Endothelial cell of umbilical vein (primary cell): ENCODE results near the gene ARPC1B. TPM values are rescaled to one million over a fixed set of nuclear protein-coding genes. Genes with fewer than 3 reads are reported as not detected.
"Not testable (repeated sequence)": the region's sequence is repeated elsewhere in the genome, so short reads cannot be mapped to it uniquely, and the experiment has no call there.

Source experiments
- BruUV-seq: library from RNA; stranded (reverse); fragments of 400-500 nt; replicated peaks from 2 replicates; lab custom pipeline; 2021; lab: Mats Ljungman, UMichigan
- CTCF ChIA-PET: fragments of 300-600, 350-600 bp; sonication (Branson Sonifier 250); formaldehyde crosslinking; loops from one replicate; lab custom pipeline; 2021; ENCODE audit warnings: antibody characterized with exemption, inconsistent platforms; lab: Charles Lee
- POLR2A ChIA-PET: fragments of 300-600, 350-600 bp; sonication (Branson Sonifier 250); formaldehyde crosslinking; loops from one replicate; lab custom pipeline; 2021; ENCODE audit warnings: antibody characterized with exemption, inconsistent platforms; lab: Charles Lee
- DNase-seq: peaks from one replicate; pipeline ENCODE4 v3.0.0-alpha.2; 2011; ENCODE audit warnings: low read depth, low spot score
- FAIRE-seq: peaks from 2 replicates; lab custom pipeline; 2011; peaks lifted over from hg19 to GRCh38; lab: Jason Lieb, UNC
- H2AFZ ChIP-seq: 2 replicates; pipeline ENCODE4 v1.6.0; 2012; ENCODE audit warnings: low read depth, low read length, control low read depth, inconsistent platforms
- H3K27ac ChIP-seq: 2 replicates; pipeline ENCODE4 v1.5.1; 2011; ENCODE audit warnings: low read depth, mild to moderate bottlenecking, control low read depth, low read length, moderate library complexity; ENCODE audit not compliant: insufficient read depth
- H3K27me3 ChIP-seq, 2 experiments: 2 replicates each; pipeline versions ENCODE4 v1.6.0 to v1.6.1; 2011; ENCODE audit warnings: low read length in 2 of 2, mixed read lengths in 1 of 2; ENCODE audit not compliant: control insufficient read depth in 2 of 2, insufficient read depth in 2 of 2
- H3K36me3 ChIP-seq, 2 experiments: 2 replicates in 1 of 2; 3 replicates in 1 of 2; pipeline ENCODE4 v1.5.1; 2011; ENCODE audit warnings: low read length in 2 of 2, mild to moderate bottlenecking in 1 of 2, moderate library complexity in 1 of 2; ENCODE audit not compliant: control insufficient read depth in 2 of 2, insufficient read depth in 2 of 2; ENCODE audit errors: extremely low read depth in 1 of 2
- H3K4me1 ChIP-seq: 3 replicates; pipeline ENCODE4 v1.5.1; 2011; ENCODE audit warnings: mild to moderate bottlenecking, low read length; ENCODE audit not compliant: control insufficient read depth, insufficient read depth; ENCODE audit errors: extremely low read depth
- H3K4me2 ChIP-seq: 2 replicates; pipeline ENCODE4 v1.6.1; 2011; ENCODE audit warnings: low read length, control low read depth, mixed read lengths; ENCODE audit not compliant: insufficient read depth
- H3K4me3 ChIP-seq, 3 experiments: fragments of 200-600 bp in 1 of 3; sonication (generic), shearing (Covaris generic) in 1 of 3; replicated peaks in 1 of 3; 2 replicates each; pipeline ENCODE4 v1.5.1; 2011 to 2016; ENCODE audit warnings: control low read depth in 3 of 3, low read length in 3 of 3, mild to moderate bottlenecking in 2 of 3, inconsistent platforms in 1 of 3, low read depth in 1 of 3, moderate library complexity in 1 of 3; ENCODE audit not compliant: insufficient read depth in 1 of 3
- H3K79me2 ChIP-seq: 2 replicates; pipeline ENCODE4 v1.6.0; 2012; ENCODE audit warnings: low read length, inconsistent platforms; ENCODE audit not compliant: control insufficient read depth, insufficient read depth
- H3K9ac ChIP-seq: replicated peaks from 2 replicates; pipeline ENCODE3; 2011; ENCODE audit warnings: low read length, control low read depth; ENCODE audit not compliant: insufficient read depth; ENCODE audit errors: extremely low read depth
- H3K9me1 ChIP-seq: replicated peaks from 3 replicates; pipeline ENCODE4 v1.6.0; 2011; ENCODE audit warnings: mild to moderate bottlenecking, low read length; ENCODE audit not compliant: control insufficient read depth, insufficient read depth; ENCODE audit errors: extremely low read depth
- H3K9me3 ChIP-seq: replicated peaks from 2 replicates; pipeline ENCODE4 v1.5.1; 2012; ENCODE audit warnings: low read length, inconsistent platforms; ENCODE audit not compliant: control insufficient read depth, insufficient read depth
- H4K20me1 ChIP-seq: replicated peaks from 2 replicates; pipeline ENCODE3; 2011; ENCODE audit warnings: mild to moderate bottlenecking, low read length; ENCODE audit not compliant: control insufficient read depth, insufficient read depth; ENCODE audit errors: extremely low read depth
- GATA2 ChIP-seq: IDR thresholded peaks from 2 replicates; pipeline ENCODE4 v1.7.0; 2011; ENCODE audit warnings: low read depth, mild to moderate bottlenecking, moderate library complexity, mixed read lengths, low read length; ENCODE audit not compliant: insufficient read length, insufficient read depth
- JUN ChIP-seq: IDR thresholded peaks from 2 replicates; pipeline ENCODE4 v1.6.1; 2011; ENCODE audit warnings: borderline replicate concordance, low read depth; ENCODE audit not compliant: insufficient read length, insufficient read depth
- POLR2AphosphoS5 ChIP-seq: IDR thresholded peaks from 2 replicates; pipeline ENCODE4 v1.6.1; 2012; ENCODE audit warnings: low read depth, mild to moderate bottlenecking, control low read depth, low read length, moderate library complexity; ENCODE audit not compliant: insufficient read depth
- dilution Hi-C: fragments of 300-500 bp; cut with MboI; formaldehyde crosslinking; loops from one replicate; pipeline ENCODE4 v1.15.0; 2019; ENCODE audit warnings: low sequenced_read_pairs; ENCODE audit not compliant: extremely low pct_ligation_motif_present
- intact Hi-C: fragments of 100-400 bp; cut with micrococcal nuclease; formaldehyde crosslinking; loops from one replicate; pipeline ENCODE4 v1.10.0; 2022
- polyA plus RNA-seq, 4 experiments: library from polyadenylated mRNA; depleted of rRNA in 3 of 4; stranded (reverse) in 3 of 4; unstranded in 1 of 4; fragments of >200 nt; gene quantifications; 2 replicates each; pipeline versions ENCODE4 v1.2.1 to v1.2.3, GENCODE V29; 2011 to 2012; ENCODE audit warnings: missing spikeins in 1 of 4
- total RNA-seq: library from RNA; stranded (reverse); gene quantifications from 2 replicates; pipeline ENCODE4 v1.2.3, GENCODE V29; 2021

ARPC1B gene
- total and polyA plus RNA-seq, 2 donors (not counting 3 experiments of a cell fraction or from before 2014, with no cell fraction given): 232 to 831 TPM

DNA sequence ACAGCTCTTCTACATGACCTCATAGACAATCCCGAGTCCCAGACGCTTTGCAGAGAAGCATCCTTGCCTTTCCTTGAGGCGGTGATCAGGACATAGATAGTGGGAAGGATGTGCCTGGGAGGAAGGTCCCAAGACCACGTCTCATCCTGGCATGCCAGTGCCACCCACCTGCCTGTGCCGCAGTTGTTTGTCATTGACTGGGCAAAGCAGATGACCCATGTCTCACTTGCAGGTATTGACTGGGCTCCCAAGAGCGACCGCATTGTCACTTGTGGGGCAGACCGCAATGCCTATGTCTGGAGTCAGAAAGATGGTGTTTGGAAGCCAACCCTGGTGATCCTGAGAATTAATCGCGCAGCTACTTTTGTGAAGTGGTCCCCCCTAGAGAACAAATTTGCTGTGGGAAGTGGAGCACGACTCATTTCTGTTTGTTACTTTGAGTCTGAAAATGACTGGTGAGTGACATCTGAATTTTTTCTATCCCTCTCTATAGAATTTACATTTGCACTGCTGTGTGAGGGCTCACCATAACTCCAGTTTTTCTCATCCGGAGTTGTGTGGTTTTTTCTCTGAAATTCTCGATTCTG lies 30.4 kb upstream of the ARPC1B start:
- no peak overlapping the region for H3K4me2 ChIP-seq
- peaks cover 6% of the 10 kb centered on the region for H3K79me2 ChIP-seq
- H3K27ac ChIP-seq: no peak overlapping the region
- H3K36me3 ChIP-seq: peaks cover 17 to 27% of the 10 kb centered on the region in 2 experiments
- dilution Hi-C loops (no loop called here), intact Hi-C loops (no loop called here)
- no peak overlapping the region for H2AFZ ChIP-seq
- peaks cover 2% of the 10 kb centered on the region for H4K20me1 ChIP-seq
- no peak overlapping the region for H3K4me3 ChIP-seq
- no TSS peak for BruUV-seq
- H3K9me1 ChIP-seq: no peaks in the 10 kb centered on the region
- DNase-seq: no peak
- no peak for FAIRE-seq
- no peak overlapping the region for H3K9ac ChIP-seq
- ChIA-PET CTCF (no interaction called here), POLR2A (no interaction called here)
- no peaks in the 10 kb centered on the region for H3K4me1 ChIP-seq
- no peaks in the 10 kb centered on the region for H3K9me3 ChIP-seq
- TF ChIP-seq GATA2: no peak
- TF ChIP-seq POLR2AphosphoS5: no peak
- TF ChIP-seq JUN: no peak
- no peaks in the 10 kb centered on the region for H3K27me3 ChIP-seq

DNA sequence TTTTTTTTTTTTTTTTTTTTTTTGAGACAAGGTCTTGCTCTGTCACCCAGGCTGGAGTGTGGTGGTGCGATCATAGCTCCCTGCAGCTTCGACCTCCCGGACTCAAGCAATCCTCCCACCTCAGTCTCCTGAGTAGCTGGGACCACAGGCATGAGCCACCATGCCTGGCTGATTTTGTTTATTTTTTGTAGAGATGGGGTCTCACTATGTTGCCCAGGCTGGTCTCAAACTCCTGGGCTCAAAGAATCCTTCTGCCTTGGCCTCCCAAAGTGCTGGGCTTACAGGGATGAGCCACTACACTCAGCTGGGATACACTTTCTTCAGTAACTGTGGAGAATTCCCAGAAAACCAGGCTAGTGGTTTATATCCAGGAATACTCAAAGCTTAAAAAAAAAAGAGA lies 23.9 kb upstream of the ARPC1B start:
- H3K27ac ChIP-seq, H3K9ac ChIP-seq, H3K79me2 ChIP-seq, DNase-seq, intact Hi-C loops, H2AFZ ChIP-seq, H3K9me1 ChIP-seq, H3K9me3 ChIP-seq, H3K27me3 ChIP-seq, FAIRE-seq, BruUV-seq, dilution Hi-C loops, H3K4me2 ChIP-seq, H3K4me3 ChIP-seq, H3K4me1 ChIP-seq, POLR2A ChIA-PET, H4K20me1 ChIP-seq: not testable (repeated sequence)
- CTCF ChIA-PET: interaction anchor here (0.6 to 1.6 kb wide), 5 partner anchors 13 to 443 kb away, joined by 3 to 5 read pairs (median 3); no protein-coding TSS in a partner anchor
- H3K36me3 ChIP-seq: peaks cover 18 to 28% of the 10 kb centered on the region in 2 experiments
